ENCODE data around the gene JAZF1.
"Not testable (repeated sequence)": the region's sequence is repeated elsewhere in the genome, so short reads cannot be mapped to it uniquely, and the experiment has no call there.

The JAZF1 gene

DNA sequence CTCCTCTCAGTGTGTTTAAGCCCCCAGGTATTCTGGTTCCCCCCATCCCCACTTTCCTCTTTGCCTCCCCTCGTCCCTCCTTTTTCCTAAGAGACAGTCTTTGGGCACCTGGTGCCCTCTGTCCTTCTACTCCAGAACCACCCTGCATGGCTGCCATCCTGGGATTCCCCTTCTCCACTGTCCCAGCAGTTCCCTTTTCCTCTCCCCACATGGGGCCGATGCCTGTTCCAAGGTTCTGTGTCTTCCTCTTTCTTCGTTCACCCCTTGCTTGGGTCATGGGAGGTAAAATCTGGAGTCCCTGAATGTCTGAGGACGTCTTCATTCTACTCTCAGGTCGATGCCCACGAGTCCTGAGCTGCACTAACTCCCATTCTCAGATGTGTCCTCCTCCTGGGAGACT is 319.8 kb downstream of the JAZF1 start:
- DNase-seq, result no peak

DNA sequence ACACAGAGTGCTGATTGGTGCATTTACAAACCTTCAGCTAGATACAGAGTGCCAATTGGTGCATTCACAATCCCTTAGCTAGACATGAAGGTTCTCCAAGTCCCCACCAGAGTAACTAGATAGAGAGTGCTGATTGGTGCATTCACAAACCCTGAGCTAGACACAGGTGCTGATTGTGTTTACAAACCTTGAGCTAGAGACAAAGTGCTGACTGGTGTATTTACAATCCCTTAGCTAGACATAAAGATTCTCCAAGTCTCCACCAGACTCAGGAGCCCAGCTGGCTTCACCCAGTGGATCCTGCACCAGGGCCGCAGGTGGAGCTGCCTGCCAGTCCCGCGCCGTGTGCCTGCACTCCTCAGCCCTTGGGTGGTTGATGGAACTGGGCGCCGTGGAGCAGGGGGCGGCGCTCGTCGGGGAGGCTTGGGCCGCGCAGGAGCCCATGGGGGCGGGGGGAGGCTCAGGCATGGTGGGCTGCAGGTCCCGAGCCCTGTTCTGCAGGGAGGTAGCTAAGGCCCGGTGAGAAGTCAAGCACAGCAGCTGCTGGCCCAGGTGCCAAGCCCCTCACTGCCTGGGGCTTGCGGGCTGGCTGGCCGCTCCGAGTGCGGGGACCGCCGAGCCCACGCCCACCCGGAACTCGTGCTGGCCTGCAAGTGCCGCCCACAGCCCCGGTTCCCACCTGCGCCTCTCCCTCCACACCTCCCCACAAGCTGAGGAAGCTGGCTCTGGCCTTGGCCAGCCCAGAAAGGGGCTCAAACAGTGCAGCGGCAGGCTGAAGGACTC is 323.7 kb downstream of the JAZF1 start:
- DNase-seq, result not testable (repeated sequence)

DNA sequence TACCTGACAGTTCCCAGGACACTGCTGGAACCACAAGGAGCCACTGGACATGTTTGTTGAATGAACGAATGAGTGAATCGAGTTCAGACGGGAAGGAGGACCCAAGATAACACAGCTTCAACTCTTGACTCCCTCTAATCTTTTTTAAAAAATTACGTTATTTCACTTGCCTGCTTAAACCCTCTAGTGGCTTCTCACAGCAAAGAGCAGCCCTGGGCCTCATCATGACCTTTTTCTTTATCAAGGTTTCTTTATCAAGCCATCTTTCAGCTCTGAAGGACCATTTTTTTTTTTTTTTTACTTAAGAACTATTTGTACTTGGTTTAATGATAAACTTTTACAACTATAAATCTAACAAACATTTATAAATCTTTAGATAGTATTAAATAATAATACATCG is 330.1 kb downstream of the JAZF1 start:
- no peak for DNase-seq

DNA sequence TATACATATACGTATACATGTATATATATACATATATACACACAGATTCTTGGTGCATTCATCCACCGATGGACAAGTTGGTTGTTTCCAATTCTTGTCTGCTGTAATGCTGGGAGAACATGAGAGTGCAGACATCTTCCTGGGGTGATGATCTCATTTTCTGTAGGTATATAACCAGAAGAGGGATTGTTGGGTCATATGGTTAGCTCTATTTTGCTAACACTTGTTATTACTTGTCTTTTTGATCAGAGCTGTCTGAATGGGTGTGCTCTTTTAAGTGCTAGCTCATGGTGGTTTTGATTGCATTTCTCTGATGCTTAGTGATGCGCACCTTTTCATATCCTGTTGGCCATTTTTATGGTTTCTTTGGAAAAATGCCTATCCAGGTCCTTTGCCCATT is 334.2 kb downstream of the JAZF1 start:
- DNase-seq, result no peak

DNA sequence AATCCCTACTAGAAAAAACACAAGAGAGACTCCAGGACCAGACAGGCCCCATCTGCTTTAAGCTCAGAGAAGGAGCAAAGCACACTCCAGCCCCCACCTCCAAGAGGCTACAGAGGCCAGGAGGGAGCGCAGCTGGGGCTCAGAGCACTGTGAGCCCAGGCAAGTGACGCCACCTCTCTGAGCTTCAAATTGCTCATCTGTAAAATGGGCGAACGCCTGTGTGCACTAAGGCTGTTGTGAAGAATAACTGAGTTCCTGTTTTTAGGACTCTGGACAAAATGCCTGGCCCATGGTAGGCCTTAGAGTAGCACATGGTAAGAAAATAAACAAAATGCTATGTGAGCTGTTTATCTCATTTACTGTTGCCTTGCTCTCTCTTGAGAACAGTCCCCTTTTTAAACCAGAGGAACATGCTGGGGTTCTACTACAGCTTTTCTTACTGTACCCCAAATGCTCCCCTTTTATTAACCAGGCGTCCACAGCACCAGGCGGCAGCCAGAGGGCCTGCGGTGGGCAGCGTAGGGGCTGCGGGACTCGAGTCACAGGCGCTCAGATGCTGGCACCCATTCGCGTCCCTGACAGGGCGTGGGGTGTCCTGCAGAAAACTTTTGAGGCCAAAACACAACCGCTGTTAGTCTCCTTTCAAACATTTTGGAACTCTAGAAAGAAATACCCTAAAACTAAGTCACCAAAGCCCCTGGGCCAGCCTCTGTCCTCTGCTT is 336.9 kb downstream of the JAZF1 start:
- no peak for DNase-seq

DNA sequence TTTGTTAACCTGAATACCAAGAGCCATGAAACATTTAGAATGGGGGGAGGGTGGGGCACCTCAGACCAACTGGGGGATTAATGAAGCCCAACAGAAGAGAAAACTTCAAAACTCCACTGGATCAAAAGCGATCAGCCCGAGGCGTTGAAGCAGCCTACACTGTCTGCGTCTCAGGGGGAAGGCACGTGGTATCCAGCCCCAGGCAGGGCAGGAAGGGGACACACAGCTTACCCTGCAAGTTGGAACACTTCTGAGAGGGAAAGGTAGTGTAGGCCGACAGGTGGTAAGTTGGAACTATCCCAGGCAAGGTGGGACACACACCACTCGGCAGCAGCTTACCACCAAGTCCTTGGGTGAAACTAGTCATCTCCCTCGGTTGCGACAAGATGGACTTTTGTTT is 337.7 kb downstream of the JAZF1 start:
- no peak for DNase-seq

DNA sequence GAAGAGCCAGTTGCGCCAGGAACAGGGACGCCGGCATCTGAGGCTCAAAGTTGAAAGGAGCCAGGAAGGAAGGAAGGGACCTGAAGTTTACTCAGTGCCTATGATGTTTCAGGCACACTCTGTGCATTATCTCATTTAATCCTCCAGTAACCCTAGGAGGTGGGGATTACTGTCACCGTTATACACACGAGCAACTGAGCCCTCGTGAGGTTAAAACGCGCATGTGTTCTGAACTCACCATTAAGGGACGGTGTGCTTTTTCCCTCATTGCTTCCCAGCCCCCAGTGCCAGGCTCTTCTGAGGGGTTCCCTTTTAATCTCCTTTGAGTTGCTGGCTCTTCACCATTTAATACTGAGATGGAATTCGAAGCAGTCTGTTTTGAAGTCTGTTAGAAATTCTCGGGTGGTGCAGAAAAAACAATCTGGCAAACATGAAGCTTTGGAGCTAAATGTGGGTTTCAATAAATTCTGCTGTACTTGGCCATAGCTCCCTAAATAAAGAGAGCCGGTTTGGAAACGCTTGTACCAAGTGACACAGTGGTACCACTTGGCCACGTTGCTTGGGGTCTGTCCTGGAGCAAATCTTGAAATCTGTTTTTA is 338.4 kb downstream of the JAZF1 start:
- no peak for DNase-seq

DNA sequence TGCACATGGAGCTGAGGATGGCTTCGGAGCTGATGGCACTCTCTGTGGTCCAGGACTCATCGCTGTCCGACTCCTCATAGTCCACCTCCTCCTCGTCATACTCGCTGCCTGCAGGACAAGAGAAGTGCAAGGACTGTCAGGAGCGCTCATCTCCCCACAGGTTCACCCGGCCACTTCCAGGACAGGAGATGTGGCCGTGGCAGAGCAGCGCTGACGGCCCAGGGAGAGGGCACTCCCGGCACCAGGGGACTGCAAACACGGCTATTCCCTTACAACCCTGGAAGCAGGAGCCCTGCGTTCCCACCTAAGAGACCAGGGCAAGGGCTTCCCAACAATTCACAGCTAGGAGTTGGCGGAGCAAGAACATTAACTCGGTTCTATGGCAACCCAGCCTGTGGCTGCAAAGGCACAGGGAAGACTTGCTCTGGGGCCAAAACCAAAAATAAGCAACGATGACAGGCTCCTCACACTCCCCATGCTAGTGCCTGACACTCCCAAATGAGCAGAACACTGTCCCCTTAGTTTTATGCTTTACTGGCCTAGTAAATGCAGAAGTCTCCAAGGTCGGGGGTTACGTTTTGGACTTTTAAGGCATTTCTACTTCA is 339.7 kb downstream of the JAZF1 start:
- DNase-seq, result no peak

DNA sequence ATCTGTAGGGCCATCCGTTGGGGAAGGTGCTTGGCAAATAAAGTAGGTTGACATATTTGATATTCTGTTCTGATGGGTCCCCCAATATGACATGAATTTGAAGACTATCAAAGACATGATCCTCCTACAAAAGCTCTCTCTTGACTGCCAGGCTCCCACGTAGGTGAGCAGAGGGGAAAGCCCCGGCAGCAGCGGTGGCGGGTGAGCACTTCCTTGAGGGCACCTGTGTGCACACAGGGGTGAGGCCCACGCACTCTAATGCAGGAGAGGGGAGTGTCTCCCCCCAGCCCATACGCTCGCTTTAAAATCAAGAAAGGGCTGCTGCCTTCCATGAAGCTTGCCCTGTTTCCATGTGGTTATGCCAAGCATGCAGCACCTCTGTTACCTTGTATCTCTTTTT is 340.3 kb downstream of the JAZF1 start:
- no peak for DNase-seq

DNA sequence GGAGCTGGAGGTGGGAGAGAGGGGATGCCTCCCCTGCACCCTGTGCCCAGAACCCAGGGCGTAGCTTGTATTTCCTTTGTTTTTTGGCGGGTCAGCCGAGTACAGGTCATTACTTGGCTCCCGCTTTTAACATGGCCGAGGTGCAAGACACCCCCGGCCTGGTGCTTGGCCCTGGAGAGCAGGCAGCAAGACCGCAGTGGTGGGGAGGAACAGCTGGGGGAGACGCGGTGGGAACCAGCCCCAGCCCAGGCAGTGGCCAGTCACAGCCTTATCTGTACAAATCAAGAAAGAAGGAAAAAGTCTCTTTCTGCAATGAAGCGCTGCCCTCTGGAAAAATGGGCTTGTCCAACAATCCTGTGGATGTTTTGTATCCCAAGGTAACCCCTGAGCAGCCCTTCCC is 341.5 kb downstream of the JAZF1 start:
- no peak for DNase-seq

DNA sequence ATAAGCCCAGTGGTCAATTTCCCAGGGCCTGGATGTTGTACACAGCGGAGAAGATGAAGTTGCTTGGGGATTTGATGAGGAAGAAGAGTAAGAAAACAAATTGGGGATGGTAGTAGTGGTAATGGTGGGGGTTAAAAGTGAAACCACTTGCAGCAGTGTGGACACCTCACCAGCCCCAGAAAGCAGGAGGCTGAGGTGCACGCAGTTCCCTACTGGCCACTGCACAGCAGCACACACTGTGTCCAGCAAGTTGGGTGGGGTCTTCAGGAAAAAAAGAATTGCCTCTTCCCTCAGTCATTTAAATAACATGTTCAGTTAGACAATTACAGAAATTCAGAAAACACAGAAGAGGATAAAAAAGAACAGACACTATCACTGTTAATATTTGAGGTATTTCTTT is 344.1 kb downstream of the JAZF1 start:
- DNase-seq, result no peak

DNA sequence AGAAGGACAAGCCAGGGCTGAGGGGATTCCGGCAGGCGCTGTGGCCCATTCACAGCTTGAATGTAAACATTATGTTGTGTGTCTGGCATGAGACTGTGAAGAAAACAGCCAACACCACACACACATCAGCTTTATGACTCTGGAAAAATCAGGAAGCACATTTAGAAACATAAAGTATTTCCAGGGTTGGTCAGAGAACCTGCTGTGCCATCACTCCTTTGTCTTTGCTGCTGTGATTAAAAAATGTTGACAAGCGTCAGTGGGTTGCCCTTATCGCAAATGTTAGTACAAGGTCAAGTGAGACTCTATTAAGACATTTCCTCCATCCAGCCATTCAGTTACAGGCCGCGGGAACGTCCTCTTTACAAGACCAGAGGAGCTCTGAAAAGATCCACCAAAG is 345.2 kb downstream of the JAZF1 start:
- DNase-seq, result no peak

DNA sequence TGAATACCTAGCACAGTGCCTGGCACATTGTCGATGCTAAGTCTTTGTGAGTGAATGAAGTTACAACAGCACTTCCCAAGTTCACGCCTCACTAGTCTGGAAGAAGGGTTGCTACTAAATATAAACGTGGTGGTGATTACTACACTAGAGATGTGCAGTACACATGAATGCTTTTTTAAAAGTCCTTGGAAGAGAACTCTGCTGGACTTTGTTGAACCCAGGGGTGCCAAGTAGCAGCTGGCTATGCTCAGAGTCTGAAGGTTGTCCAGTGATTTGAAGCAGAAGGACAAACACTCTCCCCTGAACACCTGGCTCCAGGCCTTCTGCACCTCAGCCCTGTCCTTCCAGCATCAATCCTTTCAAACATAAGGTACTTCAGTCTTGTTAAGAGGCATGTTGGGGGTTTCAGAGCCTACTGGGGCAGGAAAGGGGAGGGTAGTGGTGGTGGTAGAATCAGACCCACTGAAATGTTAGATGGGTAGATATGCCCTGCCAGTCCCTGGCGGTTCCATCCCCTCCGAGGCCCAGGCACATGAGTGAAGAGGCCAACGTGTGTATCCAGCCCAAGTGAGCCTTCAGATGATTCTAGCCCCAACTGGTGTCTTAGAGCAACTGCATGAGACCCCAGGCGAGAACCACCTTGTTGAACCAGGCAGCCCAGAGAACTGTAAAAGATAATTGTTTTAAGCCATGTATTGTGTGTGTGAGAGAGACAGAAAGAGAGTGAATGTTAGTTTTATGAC is 346.2 kb downstream of the JAZF1 start:
- DNase-seq, result no peak

DNA sequence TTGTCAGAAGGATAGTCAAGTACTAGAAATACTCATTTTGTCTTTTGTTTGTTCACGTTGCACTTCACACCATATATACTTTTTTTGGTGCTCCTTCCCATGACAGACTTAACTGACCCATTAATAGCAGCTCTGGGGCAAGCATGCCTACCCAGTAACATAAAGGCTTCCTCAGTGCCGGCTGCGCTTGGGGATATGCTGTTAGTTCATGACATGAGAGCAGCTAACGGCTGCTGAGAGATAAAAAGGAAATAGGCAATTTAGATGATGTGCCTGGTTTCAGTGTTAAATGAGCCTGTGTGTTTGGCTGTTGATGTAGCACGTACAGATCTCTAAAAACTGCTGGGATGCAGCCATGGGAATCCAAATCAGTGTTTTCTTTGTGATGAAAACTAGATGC is 354.2 kb downstream of the JAZF1 start:
- DNase-seq, result no peak

DNA sequence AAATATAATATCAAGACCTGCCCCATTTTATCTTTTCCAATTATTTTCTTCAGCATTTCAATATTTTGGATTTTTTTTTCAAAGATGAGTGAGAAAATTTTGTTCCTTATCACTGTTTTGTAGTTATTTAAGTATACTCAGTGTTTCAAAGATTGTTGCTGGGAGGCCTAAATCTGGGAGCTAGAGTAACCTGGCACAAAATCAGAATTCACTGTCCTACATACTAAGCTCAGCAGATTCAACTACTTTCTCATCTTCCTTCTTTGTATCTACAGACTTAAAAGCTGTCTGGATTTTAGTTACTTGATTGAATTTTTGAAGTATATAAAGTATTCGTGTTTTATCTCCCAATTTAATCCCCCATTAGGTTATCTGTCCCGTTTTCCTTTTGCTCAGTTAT is 354.7 kb downstream of the JAZF1 start:
- no peak for DNase-seq

DNA sequence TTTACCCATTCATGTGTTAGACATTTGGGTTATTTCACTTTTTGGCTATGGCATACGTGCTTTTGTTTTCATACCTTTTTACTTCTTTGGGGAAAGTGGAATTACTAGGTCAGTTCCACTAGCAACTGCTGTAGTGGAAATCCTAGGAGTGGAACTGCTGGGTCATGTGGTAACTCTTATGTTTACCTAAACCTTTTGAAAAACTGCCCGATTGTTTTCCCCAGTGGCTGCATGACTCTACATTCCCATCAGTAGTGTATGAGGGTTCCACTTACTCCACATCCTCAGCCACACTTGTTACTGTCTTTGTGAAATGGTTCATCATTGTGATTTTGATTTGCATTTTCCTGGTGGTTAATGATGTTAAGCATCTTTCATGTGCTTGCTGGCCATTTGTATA is 358.4 kb downstream of the JAZF1 start:
- DNase-seq, result no peak

DNA sequence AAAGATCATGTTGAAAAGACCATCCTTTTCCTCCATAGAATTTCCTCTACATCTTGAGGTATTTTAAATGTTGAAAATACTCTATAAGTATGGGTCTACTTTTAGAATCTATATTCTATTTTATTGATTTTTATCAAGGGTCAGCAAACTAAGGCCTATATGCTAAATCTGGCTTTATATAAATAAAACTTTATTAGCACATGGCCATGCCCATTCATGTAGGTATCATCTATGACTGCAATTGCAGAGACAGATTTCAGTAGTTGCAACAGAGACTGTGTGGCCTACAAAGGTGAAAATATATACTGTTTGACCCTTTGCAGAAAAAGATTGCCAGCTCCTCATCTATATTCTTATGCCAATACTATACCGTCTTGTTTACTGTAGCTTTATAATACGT is 367.9 kb downstream of the JAZF1 start:
- DNase-seq, result no peak

DNA sequence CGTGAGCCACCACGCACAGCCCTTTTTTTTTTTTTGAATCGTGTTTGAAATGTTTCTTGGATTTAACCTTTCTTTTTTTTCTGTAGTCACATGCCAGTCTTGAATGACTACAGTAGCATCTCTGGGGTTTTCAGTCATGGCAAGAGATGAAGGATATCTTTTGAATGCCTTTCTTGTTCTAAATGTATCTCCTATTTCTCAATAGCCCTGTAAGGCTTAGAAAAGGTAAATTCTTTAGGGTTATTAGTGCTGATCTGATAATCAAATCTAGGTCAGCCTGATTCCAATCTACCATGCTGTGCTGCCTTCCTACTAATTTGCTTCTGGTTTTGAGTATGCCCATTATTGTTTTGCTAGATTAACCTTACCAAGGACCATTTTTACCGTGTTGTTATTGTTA is 370.4 kb downstream of the JAZF1 start:
- DNase-seq, result no peak

DNA sequence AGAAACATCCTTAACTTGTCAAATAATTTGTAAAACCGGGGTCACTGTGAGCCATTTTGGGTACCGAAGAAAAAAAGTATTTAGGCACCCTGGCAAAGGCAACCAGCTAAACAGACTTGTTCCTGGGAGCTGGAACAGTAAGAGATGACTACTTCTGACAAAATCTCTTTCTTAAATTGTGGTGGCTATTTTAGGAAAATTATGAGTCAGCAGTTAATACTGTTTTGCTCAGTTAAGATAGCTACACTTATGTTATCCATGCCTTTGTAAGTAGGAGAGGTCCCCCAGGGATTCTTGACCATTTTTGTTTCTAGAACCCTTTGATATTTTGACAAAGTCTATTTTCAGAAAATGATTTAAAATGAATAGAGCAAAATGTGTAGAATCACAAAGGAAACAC is 372.0 kb downstream of the JAZF1 start:
- no peak for DNase-seq

DNA sequence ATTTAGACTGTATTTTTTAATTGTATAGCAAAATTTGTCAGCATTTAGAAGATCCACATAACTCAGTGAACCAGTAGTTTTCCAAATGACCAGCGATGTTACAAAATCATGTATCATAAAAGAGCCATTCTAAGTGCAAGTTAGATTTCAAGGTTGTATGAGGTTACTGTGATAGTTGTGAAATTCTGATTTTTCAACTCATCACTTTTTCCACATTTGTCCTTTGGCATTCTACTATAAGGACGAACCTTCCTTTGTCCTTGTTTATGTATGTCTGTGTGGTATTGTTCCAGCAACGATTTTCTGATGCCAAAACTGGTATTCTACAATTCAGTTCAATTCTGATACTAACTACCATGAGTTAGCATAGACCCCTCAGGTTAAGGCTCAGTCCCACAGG is 376.5 kb downstream of the JAZF1 start:
- DNase-seq, result no peak

DNA sequence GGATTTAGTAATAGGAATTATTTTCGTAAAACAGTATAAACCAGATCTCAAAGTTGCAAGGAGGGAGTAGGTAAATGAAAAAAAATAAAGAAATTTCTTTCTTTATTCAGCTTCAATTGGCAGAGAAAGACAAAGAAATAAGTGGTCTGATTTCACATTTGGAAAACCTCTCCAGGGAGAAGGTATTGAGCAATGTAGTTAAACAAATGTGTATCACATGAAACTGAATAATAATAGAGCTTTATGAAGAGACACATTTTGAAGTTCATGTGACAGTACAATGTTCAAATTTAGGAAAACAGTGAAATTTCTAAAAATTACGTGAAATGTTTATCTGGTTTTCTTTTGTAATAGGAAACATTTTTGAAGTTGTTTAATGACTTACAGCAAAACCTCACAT is 377.6 kb downstream of the JAZF1 start:
- DNase-seq, result no peak

DNA sequence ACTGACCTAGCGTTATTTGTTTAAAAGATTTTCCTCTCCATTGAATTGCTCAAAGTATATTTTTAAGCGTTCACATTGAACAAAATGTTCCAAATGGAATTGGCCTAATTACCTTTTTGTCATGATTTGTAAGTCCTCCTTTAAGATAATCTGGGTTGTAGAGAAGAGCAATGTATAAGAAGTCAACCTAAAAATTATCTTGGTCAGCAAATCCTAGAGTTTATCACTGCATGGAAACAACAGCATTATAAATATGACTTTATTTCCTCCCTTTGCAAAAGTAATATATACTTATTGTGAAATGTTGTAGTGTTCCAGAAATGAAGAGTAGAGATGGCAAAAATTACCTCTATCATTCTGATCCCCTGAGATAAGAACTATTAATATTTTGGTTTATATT is 381.4 kb downstream of the JAZF1 start:
- no peak for DNase-seq

DNA sequence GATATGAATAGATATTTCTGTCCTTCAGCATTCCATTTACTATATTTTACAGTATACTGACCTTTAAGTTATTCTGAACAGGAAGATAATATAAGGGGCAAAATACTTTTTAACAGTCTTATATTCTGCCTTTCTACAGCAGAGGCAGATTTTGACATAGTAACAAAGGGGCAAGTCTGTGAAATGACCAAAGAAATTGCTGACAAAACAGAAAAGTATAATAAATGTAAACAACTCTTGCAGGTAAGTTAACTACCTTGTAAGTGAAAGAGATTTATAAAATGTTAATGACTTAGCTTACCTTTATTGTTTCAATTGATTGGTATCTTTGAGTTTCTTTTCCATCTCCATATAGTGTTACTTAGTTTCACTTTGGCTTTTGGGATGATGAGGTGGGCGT is 384.6 kb downstream of the JAZF1 start:
- no peak for DNase-seq
